ENCODE data around the gene ITM2C.

DNA sequence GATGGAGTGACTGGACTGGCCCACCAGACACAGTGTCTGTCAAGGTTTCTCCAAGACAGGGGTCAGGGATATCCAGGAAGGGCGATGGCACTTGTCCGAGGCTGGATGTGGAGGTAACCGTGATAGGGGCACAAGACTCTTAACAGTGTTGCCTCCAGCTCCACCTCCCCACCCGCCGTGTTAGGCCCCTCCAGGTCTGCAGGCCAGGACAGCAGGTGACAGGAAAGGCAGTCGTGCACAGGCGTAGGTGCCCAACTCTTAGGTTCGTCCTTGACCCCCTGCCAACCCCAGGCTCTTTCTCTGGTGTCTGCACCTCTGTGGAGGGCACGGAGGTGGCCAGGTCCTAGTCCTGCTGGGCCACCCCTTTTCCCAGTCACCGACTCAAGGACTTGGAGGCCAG is 10.1 kb downstream of the ITM2C start:
- TF ChIP-seq POLR2A (IDR thresholded peaks at IDR 0.05; ENCODE audit: low read length): no peak
- no peak for TF ChIP-seq GATA1 (IDR thresholded peaks at IDR 0.05; ENCODE audit: low read depth, low read length)

Measured in erythroblast (primary cell).